Stomach (tissue), 19 donors: Measurements from ENCODE around the gene B4GALNT1. TPM values are rescaled to one million over a fixed set of nuclear protein-coding genes. Genes with fewer than 3 reads are reported as not detected.
"Not testable (repeated sequence)": the region's sequence is repeated elsewhere in the genome, so short reads cannot be mapped to it uniquely, and the experiment has no call there.

Experiments
- DNase-seq, 2 donors: peaks; one replicate each; pipeline versions ENCODE4 v3.0.0 to v3.0.0-alpha.2; 2013 to 2019
- H3K27ac ChIP-seq, 5 donors: fragments of 200-600 bp in 4 of 5; sonication (generic) in 4 of 5; one replicate each; pipeline ENCODE4 v1.5.1; 2013 to 2019; ENCODE audit warnings: mild to moderate bottlenecking in 1 of 5, moderate library complexity in 1 of 5
- H3K27me3 ChIP-seq, 3 donors: fragments of 200-600 bp; sonication (generic); one replicate each; pipeline ENCODE4 v1.5.1; 2017 to 2019; ENCODE audit warnings: mixed run types in 1 of 3
- H3K36me3 ChIP-seq, 4 donors: fragments of 200-600 bp; sonication (generic); 1 replicate in 3 of 4; 2 replicates in 1 of 4; pipeline ENCODE4 v1.5.1; 2016 to 2019
- H3K4me1 ChIP-seq, 4 donors: fragments of 200-600 bp; sonication (generic); one replicate each; pipeline ENCODE4 v1.5.1; 2016 to 2019
- H3K4me3 ChIP-seq, 4 donors: fragments of 200-600 bp; sonication (generic) in 3 of 4; one replicate each; pipeline ENCODE4 v1.5.1; 2016 to 2019; ENCODE audit warnings: mild to moderate bottlenecking in 1 of 4
- H3K9me3 ChIP-seq, 4 donors: fragments of 200-600 bp; sonication (generic); one replicate each; pipeline ENCODE4 v1.5.1; 2016 to 2019
- CTCF ChIP-seq, 7 experiments: fragments of 450-650 bp in 4 of 7; fragments of 200-600 bp in 3 of 7; sonication (generic) in 3 of 7; IDR thresholded peaks; one replicate each; pipeline ENCODE4 v1.5.1; 2016 to 2019; ENCODE audit warnings: antibody characterized with exemption in 7 of 7, control low read depth in 2 of 7, mild to moderate bottlenecking in 1 of 7
- EP300 ChIP-seq: sonication (generic); formaldehyde crosslinking; IDR thresholded peaks from one replicate; pipeline ENCODE4 v1.6.1; 2017; ENCODE audit warnings: antibody characterized with exemption
- POLR2A ChIP-seq, 4 donors: fragments of 450-650 bp; IDR thresholded peaks; one replicate each; pipeline ENCODE4 v1.6.1; 2016; ENCODE audit warnings: antibody characterized with exemption in 4 of 4, control low read depth in 2 of 4, mild to moderate bottlenecking in 1 of 4, moderate library complexity in 1 of 4
- POLR2AphosphoS5 ChIP-seq, 3 donors: sonication (generic); formaldehyde crosslinking; IDR thresholded peaks; one replicate each; pipeline ENCODE4 v1.6.1; 2016; ENCODE audit warnings: antibody characterized with exemption in 3 of 3
- WGBS, 5 donors: extraction: QIAGEN DNeasy Blood & Tissue Kit in 3 of 5; methylation state at CpG; one replicate each; pipeline versions ENCODE4 v1.1.5 to v1.1.7; 2013 to 2018; 5-methylcytosine and 5-hydroxymethylcytosine counted together
- intact Hi-C: fragments of 100-400 bp; cut with DNase I; formaldehyde crosslinking; loops from one replicate; pipeline ENCODE4 v1.15.1; 2023; ENCODE audit warnings: low total_unique reads
- long read RNA-seq, 10 donors: transcript quantifications; one replicate each; lab custom pipeline, GENCODE V29; 2026
- polyA plus RNA-seq, 3 donors: library from polyadenylated mRNA; stranded (reverse); fragments of 200-250 nt; gene quantifications; one replicate each; pipeline ENCODE4 v1.2.3, GENCODE V29; 2013
- total RNA-seq, 5 donors: library from RNA; depleted of rRNA; stranded (reverse); fragments of >200 nt; gene quantifications; one replicate each; pipeline versions ENCODE4 v1.1.0 to v1.2.3, GENCODE V29; 2014 to 2016
- donor health status: healthy with polysubstance abuse.
- donor health status: Bipolar disorder and iron deficiency.
- donor health status: healthy.

B4GALNT1 gene
- total RNA-seq (1 to 10 TPM in 1 of 5 donors, not detected in 4; 1.1 TPM), polyA plus RNA-seq (under 1 TPM; 0.31 to 0.75 (median 0.60) TPM)
- long read RNA-seq, donor 1: 0 reads
- long read RNA-seq, donor 2: 0 reads
- long read RNA-seq, donor 3: 0 reads
- long read RNA-seq, donor 4: 0 reads
- long read RNA-seq, donor 5: 0 reads
- long read RNA-seq, donor 6, partial matches to known transcripts: 0 of 1 reads
- long read RNA-seq, donor 6, other reads (novel, unspliced or antisense): 0 of 1 reads
- long read RNA-seq, donor 7: 0 reads
- long read RNA-seq, donor 8: 0 reads
- long read RNA-seq, donor 9, partial matches to known transcripts: 0 of 1 reads
- long read RNA-seq, donor 9, other reads (novel, unspliced or antisense): 0 of 1 reads
- long read RNA-seq, donor 10: 0 reads

GRCh38 chr12:57632958-57633840 is at the start of gene B4GALNT1:
Gene B4GALNT1, minus strand, starts transcription at chr12:57633201. Its CDS starts 1,069 bp downstream, at chr12:57632132.
- TF ChIP-seq POLR2A (IDR thresholded peaks at IDR 0.05) (no peak), POLR2AphosphoS5 (IDR thresholded peaks at IDR 0.05) (peak in 2 of 3 donors; percentile 35 to 37), CTCF (IDR thresholded peaks at IDR 0.05) (peak in 5 of 7 experiments; percentile 70 to 92 (median 89)), EP300 (no peak)
- Histone ChIP-seq H3K36me3 (no peaks in the 10 kb centered on the region), H3K4me3 (peak within 1 kb of the TSS; percentile 51 to 64 (median 56)), H3K27ac (peak within 1 kb of the TSS in 1 of 5 donors; percentile 60), H3K9me3 (no peaks in the 10 kb centered on the region), H3K4me1 (peaks cover 13 to 22% (median 21%) of the 10 kb centered on the region in 4 donors), H3K27me3 (peaks cover 0 to 77% (median 51%) of the 10 kb centered on the region in 3 donors)
- peak; percentile 68 to 88 for DNase-seq
- WGBS, 5 donors: 2 to 3% (median 3%) methylated on average over 39 to 58 of the region's 58 CpGs
- intact Hi-C loops: loop anchor here (10.0 kb wide), 1 partner anchor 52 kb away; no protein-coding TSS in a partner anchor

- TF ChIP-seq CTCF (IDR thresholded peaks at IDR 0.05) (no peak), POLR2A (IDR thresholded peaks at IDR 0.05) (no peak), EP300 (no peak), POLR2AphosphoS5 (IDR thresholded peaks at IDR 0.05) (no peak)
- H3K36me3 ChIP-seq: no peaks in the 10 kb centered on the region
- H3K27me3 ChIP-seq: peaks cover 0 to 5% (median 0%) of the 10 kb centered on the region in 3 donors
- peaks cover 0 to 4% (median 2%) of the 10 kb centered on the region in 4 donors for H3K9me3 ChIP-seq
- H3K4me1 ChIP-seq: no peaks in the 10 kb centered on the region
- no peak overlapping the region for H3K27ac ChIP-seq
- H3K4me3 ChIP-seq: no peak overlapping the region
- intact Hi-C loops: loop anchor here (10.0 kb wide), 1 partner anchor 45 kb away; the partner anchor contains the start of gene B4GALNT1
- no peak for DNase-seq
These were observed 46.7 kb upstream of the B4GALNT1 start for GRCh38 chr12:57679697-57680096.

DNA sequence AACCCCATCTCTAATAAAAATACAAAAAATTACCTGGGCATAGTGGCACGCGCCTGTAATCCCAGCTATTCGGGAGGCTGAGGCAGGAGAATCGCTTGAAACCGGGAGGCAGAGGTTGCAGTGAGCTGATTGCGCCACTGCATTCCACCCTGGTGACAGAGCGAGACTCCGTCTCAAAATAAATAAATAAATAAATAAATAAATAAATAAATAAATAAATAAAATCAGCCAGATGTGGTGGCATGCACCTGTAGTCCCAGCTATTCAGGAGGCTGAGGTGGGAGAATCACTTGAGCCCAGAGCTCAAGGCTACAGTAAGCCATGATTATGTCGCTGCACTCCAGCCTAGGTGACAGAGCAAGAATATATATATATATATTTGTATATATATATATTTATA is 44.9 kb upstream of the B4GALNT1 start:
- DNase-seq, H3K36me3 ChIP-seq, H3K9me3 ChIP-seq, H3K27me3 ChIP-seq, H3K4me1 ChIP-seq, H3K4me3 ChIP-seq, intact Hi-C loops, H3K27ac ChIP-seq: not testable (repeated sequence)
- WGBS, 5 donors: 85 to 95% (median 92%) methylated on average over 9 of the region's 9 CpGs

DNA sequence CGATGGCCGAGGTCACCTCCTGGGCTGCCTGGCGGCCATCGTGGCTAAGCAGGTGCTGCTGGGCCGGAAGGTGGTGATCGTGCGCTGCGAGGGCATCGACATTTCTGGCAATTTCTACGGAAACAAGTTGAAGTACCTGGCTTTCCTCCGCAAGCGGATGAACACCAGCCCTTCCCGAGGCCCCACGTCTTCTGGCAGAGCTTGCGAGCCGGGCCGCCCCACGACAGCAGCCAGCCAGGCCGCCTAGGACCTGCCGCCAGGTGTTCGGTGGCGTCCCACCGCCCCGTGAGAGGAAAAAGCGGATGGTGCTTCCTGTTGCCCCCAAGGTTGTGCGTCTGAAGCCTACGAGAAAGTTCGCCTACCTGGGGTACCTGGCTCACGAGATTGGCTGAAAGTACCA is 41.7 kb upstream of the B4GALNT1 start:
- intact Hi-C loops: no loop called here
- WGBS, 5 donors: 90 to 94% (median 91%) methylated on average over 27 to 29 of the region's 29 CpGs
- TF ChIP-seq EP300 (no peak), CTCF (IDR thresholded peaks at IDR 0.05) (no peak), POLR2AphosphoS5 (IDR thresholded peaks at IDR 0.05) (no peak), POLR2A (IDR thresholded peaks at IDR 0.05) (no peak)

More for the DNA sequence above, 41.7 kb upstream of the B4GALNT1 start:
- Histone ChIP-seq H3K36me3 (no peaks in the 10 kb centered on the region), H3K27me3 (peaks cover 0 to 8% (median 0%) of the 10 kb centered on the region in 3 donors), H3K4me1 (no peaks in the 10 kb centered on the region), H3K4me3 (no peak overlapping the region), H3K27ac (no peak overlapping the region), H3K9me3 (no peaks in the 10 kb centered on the region)
- no peak for DNase-seq
